Trophoblast cell (in vitro differentiated cells and primary cell): ENCODE data around the gene SRD5A1.

ENCODE experiments used
- DNase-seq, 2 donors: peaks; one replicate each; pipeline ENCODE4 v3.0.0-alpha.2; 2016
- H2AFZ ChIP-seq: 2 replicates; pipeline ENCODE4 v1.6.1; 2013; ENCODE audit warnings: low read length, moderate library complexity, mild to moderate bottlenecking; ENCODE audit not compliant: insufficient read depth, poor library complexity
- H2AK5ac ChIP-seq: 2 replicates; pipeline ENCODE4 v1.6.1; 2013; ENCODE audit warnings: mild to moderate bottlenecking, low read length
- H2BK120ac ChIP-seq: 2 replicates; pipeline ENCODE4 v1.6.1; 2013; ENCODE audit warnings: low read length, mild to moderate bottlenecking, moderate library complexity; ENCODE audit not compliant: insufficient read depth, poor library complexity
- H2BK12ac ChIP-seq: 2 replicates; pipeline ENCODE4 v1.6.1; 2013; ENCODE audit warnings: mild to moderate bottlenecking, low read length, moderate library complexity
- H2BK5ac ChIP-seq: 2 replicates; pipeline ENCODE4 v1.6.1; 2013; ENCODE audit warnings: low read length, low read depth, moderate library complexity, mild to moderate bottlenecking; ENCODE audit not compliant: poor library complexity
- H3K14ac ChIP-seq: 2 replicates; pipeline ENCODE4 v1.6.1; 2013; ENCODE audit warnings: mild to moderate bottlenecking, low read length
- H3K18ac ChIP-seq: 2 replicates; pipeline ENCODE4 v1.6.1; 2013; ENCODE audit warnings: mild to moderate bottlenecking, low read length
- H3K23ac ChIP-seq: 2 replicates; pipeline ENCODE4 v1.6.1; 2013; ENCODE audit warnings: low read length
- H3K27ac ChIP-seq: 2 replicates; pipeline ENCODE4 v1.5.1; 2013; ENCODE audit warnings: low read depth, mild to moderate bottlenecking, inconsistent platforms, low read length, moderate library complexity
- H3K27me3 ChIP-seq: 2 replicates; pipeline ENCODE4 v1.6.1; 2013; ENCODE audit warnings: inconsistent platforms, mild to moderate bottlenecking, low read length, moderate library complexity; ENCODE audit not compliant: insufficient read depth
- H3K36me3 ChIP-seq, 2 experiments: 1 replicate in 1 of 2; 2 replicates in 1 of 2; pipeline ENCODE4 v1.6.1; 2013; ENCODE audit warnings: low read length in 2 of 2, mild to moderate bottlenecking in 2 of 2, moderate library complexity in 1 of 2; ENCODE audit not compliant: insufficient read depth in 2 of 2, control insufficient read depth in 1 of 2
- H3K4ac ChIP-seq: 2 replicates; pipeline ENCODE4 v1.6.1; 2013; ENCODE audit warnings: low read depth, mild to moderate bottlenecking, low read length, moderate library complexity
- H3K4me1 ChIP-seq, 2 experiments: 1 replicate in 1 of 2; 2 replicates in 1 of 2; pipeline ENCODE4 v1.6.1; 2013; ENCODE audit warnings: low read length in 2 of 2, mild to moderate bottlenecking in 2 of 2, moderate library complexity in 1 of 2; ENCODE audit not compliant: insufficient read depth in 2 of 2, control insufficient read depth in 1 of 2
- H3K4me2 ChIP-seq: 2 replicates; pipeline ENCODE4 v1.6.1; 2013; ENCODE audit warnings: inconsistent platforms, mild to moderate bottlenecking, low read length, moderate library complexity
- H3K4me3 ChIP-seq: 2 replicates; pipeline ENCODE4 v1.5.1; 2013; ENCODE audit warnings: mild to moderate bottlenecking, low read depth, low read length, inconsistent platforms
- H3K79me1 ChIP-seq: one replicate; pipeline ENCODE4 v1.6.1; 2013; ENCODE audit warnings: low read length
- H3K79me2 ChIP-seq: 2 replicates; pipeline ENCODE4 v1.6.1; 2013; ENCODE audit warnings: low read length, mild to moderate bottlenecking; ENCODE audit not compliant: control insufficient read depth, insufficient read depth, poor library complexity
- H3K9ac ChIP-seq: 2 replicates; pipeline ENCODE4 v1.6.1; 2013; ENCODE audit warnings: mild to moderate bottlenecking, low read length
- H3K9me3 ChIP-seq: 2 replicates; pipeline ENCODE4 v1.6.1; 2013; ENCODE audit warnings: low read depth, mild to moderate bottlenecking, control low read depth, inconsistent platforms, low read length; ENCODE audit not compliant: insufficient read depth
- H4K12ac ChIP-seq: 2 replicates; pipeline ENCODE4 v1.6.1; 2013; ENCODE audit warnings: low read depth, mild to moderate bottlenecking, low read length, moderate library complexity
- H4K8ac ChIP-seq: 2 replicates; pipeline ENCODE4 v1.6.1; 2013; ENCODE audit warnings: low read depth, mild to moderate bottlenecking, low read length, moderate library complexity
- H4K91ac ChIP-seq: one replicate; pipeline ENCODE4 v1.6.1; 2013; ENCODE audit warnings: low read depth, mild to moderate bottlenecking, low read length, moderate library complexity
- WGBS: extraction: QIAGEN DNeasy Blood & Tissue Kit; methylation state at CpG from one replicate; pipeline ENCODE4 v1.1.7; 2013; ENCODE audit warnings: missing lambda C conversion rate; ENCODE audit not compliant: insufficient read length, insufficient coverage; ENCODE audit errors: extremely low coverage; 5-methylcytosine and 5-hydroxymethylcytosine counted together

Gene SRD5A1

GRCh38 chr5:6678385-6678784 lies 45.1 kb downstream of the SRD5A1 start:
- Histone ChIP-seq H3K4me2 (no peak overlapping the region), H3K27me3 (no peaks in the 10 kb centered on the region), H3K79me1 (no peaks in the 10 kb centered on the region), H3K36me3 (no peaks in the 10 kb centered on the region), H2AK5ac (no peak overlapping the region), H3K14ac (no peak overlapping the region), H3K27ac (no peak overlapping the region), H3K4me3 (no peak overlapping the region), H4K91ac (no peak overlapping the region), H2BK5ac (no peak overlapping the region), H4K8ac (no peak overlapping the region), H3K4me1 (no peaks in the 10 kb centered on the region), H2BK12ac (no peak overlapping the region), H2AFZ (no peak overlapping the region), H3K18ac (no peak overlapping the region), H2BK120ac (no peak overlapping the region), H3K79me2 (no peaks in the 10 kb centered on the region), H3K9ac (no peak overlapping the region), H3K4ac (no peak overlapping the region), H3K9me3 (peaks cover 5% of the 10 kb centered on the region), H4K12ac (no peak overlapping the region), H3K23ac (no peak overlapping the region)
- DNase-seq: no peak
- WGBS: no CpG with 5 or more reads among the region's 1 CpG

- no peaks in the 10 kb centered on the region for H3K79me1 ChIP-seq
- no peak overlapping the region for H4K12ac ChIP-seq
- H2BK12ac ChIP-seq: no peak overlapping the region
- no peak overlapping the region for H3K4me2 ChIP-seq
- no peak overlapping the region for H3K18ac ChIP-seq
- no peaks in the 10 kb centered on the region for H3K36me3 ChIP-seq
- no peak overlapping the region for H3K4ac ChIP-seq
- no peaks in the 10 kb centered on the region for H3K79me2 ChIP-seq
- H3K23ac ChIP-seq: no peak overlapping the region
- H3K27ac ChIP-seq: no peak overlapping the region
- no peaks in the 10 kb centered on the region for H3K4me1 ChIP-seq
- no peak overlapping the region for H2BK120ac ChIP-seq
- no CpG with 5 or more reads among the region's 6 CpGs for WGBS
- DNase-seq: no peak
- H3K27me3 ChIP-seq: no peaks in the 10 kb centered on the region
- H4K8ac ChIP-seq: no peak overlapping the region
- H3K9ac ChIP-seq: no peak overlapping the region
- no peak overlapping the region for H2BK5ac ChIP-seq
- H4K91ac ChIP-seq: no peak overlapping the region
- no peak overlapping the region for H3K14ac ChIP-seq
- no peak overlapping the region for H3K4me3 ChIP-seq
- peaks cover 5% of the 10 kb centered on the region for H3K9me3 ChIP-seq
- no peak overlapping the region for H2AFZ ChIP-seq
- H2AK5ac ChIP-seq: no peak overlapping the region
Observed at GRCh38 chr5:6680922-6681321, 47.7 kb downstream of the SRD5A1 start.

GRCh38 chr5:6681682-6682081 lies 48.4 kb downstream of the SRD5A1 start:
- Histone ChIP-seq H3K9ac (no peak overlapping the region), H3K4me1 (no peaks in the 10 kb centered on the region), H2BK5ac (no peak overlapping the region), H3K79me2 (no peaks in the 10 kb centered on the region), H3K4ac (no peak overlapping the region), H3K27ac (no peak overlapping the region), H4K12ac (no peak overlapping the region), H3K23ac (peak overlapping the region; percentile 54), H2BK120ac (no peak overlapping the region), H4K91ac (no peak overlapping the region), H3K4me3 (peak overlapping the region; percentile 37), H3K79me1 (no peaks in the 10 kb centered on the region), H2BK12ac (no peak overlapping the region), H3K36me3 (no peaks in the 10 kb centered on the region), H2AK5ac (no peak overlapping the region), H2AFZ (no peak overlapping the region), H3K27me3 (no peaks in the 10 kb centered on the region), H3K4me2 (no peak overlapping the region), H3K18ac (no peak overlapping the region), H4K8ac (no peak overlapping the region), H3K9me3 (peaks cover 4% of the 10 kb centered on the region), H3K14ac (no peak overlapping the region)
- no CpG with 5 or more reads among the region's 2 CpGs for WGBS
- no peak for DNase-seq

GRCh38 chr5:6682239-6682638 lies 49.0 kb downstream of the SRD5A1 start:
- Histone ChIP-seq H2AK5ac (no peak overlapping the region), H3K79me2 (no peaks in the 10 kb centered on the region), H3K9ac (no peak overlapping the region), H3K36me3 (no peaks in the 10 kb centered on the region), H3K79me1 (no peaks in the 10 kb centered on the region), H2BK12ac (no peak overlapping the region), H2BK5ac (no peak overlapping the region), H3K4me1 (peaks cover 0 to 2% of the 10 kb centered on the region in 2 experiments), H3K14ac (no peak overlapping the region), H3K9me3 (peaks cover 4% of the 10 kb centered on the region), H3K23ac (no peak overlapping the region), H3K4me2 (no peak overlapping the region), H4K8ac (no peak overlapping the region), H4K12ac (no peak overlapping the region), H3K27ac (no peak overlapping the region), H2BK120ac (no peak overlapping the region), H3K18ac (no peak overlapping the region), H3K4me3 (no peak overlapping the region), H3K27me3 (no peaks in the 10 kb centered on the region), H3K4ac (no peak overlapping the region), H4K91ac (no peak overlapping the region), H2AFZ (no peak overlapping the region)
- no peak for DNase-seq
- WGBS: no CpG with 5 or more reads among the region's 11 CpGs
